Naive B cell (primary cell): ENCODE data around the gene TRMT13. TPM values are rescaled to one million over a fixed set of nuclear protein-coding genes. Genes with fewer than 3 reads are reported as not detected.
"Not testable (repeated sequence)": the region's sequence is repeated elsewhere in the genome, so short reads cannot be mapped to it uniquely, and the experiment has no call there.

Experiments
- ATAC-seq, 2 donors: fragments of 150-1000 bp; cut with Tn5 transposase; 2 replicates each; pipeline ENCODE4 v1.10.0; 2021; ENCODE audit warnings: low read depth in 2 of 2, mild to moderate bottlenecking in 2 of 2, moderate library complexity in 2 of 2
- DNase-seq: peaks from one replicate; pipeline ENCODE4 v3.0.0; 2022
- H3K27ac Mint-ChIP-seq, 6 donors: one replicate each; pipeline ENCODE4 v1.8.0; 2020 to 2022; ENCODE audit warnings: mild to moderate bottlenecking in 6 of 6, mixed read lengths in 6 of 6, moderate library complexity in 5 of 6, inconsistent platforms in 2 of 6
- H3K27me3 Mint-ChIP-seq, 3 donors: one replicate each; pipeline ENCODE4 v1.8.0; 2021 to 2022; ENCODE audit warnings: mixed read lengths in 3 of 3, mild to moderate bottlenecking in 1 of 3
- H3K36me3 Mint-ChIP-seq, 2 donors: one replicate each; pipeline ENCODE4 v1.8.0; 2020 to 2022; ENCODE audit warnings: mixed read lengths in 2 of 2, inconsistent platforms in 1 of 2, mild to moderate bottlenecking in 1 of 2
- H3K4me1 Mint-ChIP-seq, 3 donors: one replicate each; pipeline ENCODE4 v1.8.0; 2020 to 2022; ENCODE audit warnings: mixed read lengths in 3 of 3, inconsistent platforms in 1 of 3, mild to moderate bottlenecking in 1 of 3, moderate library complexity in 1 of 3
- H3K4me3 Mint-ChIP-seq, 8 donors: one replicate each; pipeline ENCODE4 v1.8.0; 2020 to 2022; ENCODE audit warnings: mild to moderate bottlenecking in 8 of 8, mixed read lengths in 8 of 8, moderate library complexity in 8 of 8, inconsistent platforms in 2 of 8
- H3K9me3 Mint-ChIP-seq, 7 donors: one replicate each; pipeline ENCODE4 v1.8.0; 2020 to 2022; ENCODE audit warnings: mixed read lengths in 7 of 7, mild to moderate bottlenecking in 5 of 7, inconsistent platforms in 2 of 7, moderate library complexity in 1 of 7
- polyA plus RNA-seq, 6 donors: library from polyadenylated mRNA; unstranded; fragments of 300-500 nt; fragmentation: Illumina TruSeq; gene quantifications; one replicate each; pipeline ENCODE4 v1.2.3, GENCODE V29; 2021; ENCODE audit warnings: low read depth in 6 of 6

The TRMT13 gene
- polyA plus RNA-seq, 6 donors from 2014 or later = 4.1 to 17.8 (median 13.4) TPM

DNA sequence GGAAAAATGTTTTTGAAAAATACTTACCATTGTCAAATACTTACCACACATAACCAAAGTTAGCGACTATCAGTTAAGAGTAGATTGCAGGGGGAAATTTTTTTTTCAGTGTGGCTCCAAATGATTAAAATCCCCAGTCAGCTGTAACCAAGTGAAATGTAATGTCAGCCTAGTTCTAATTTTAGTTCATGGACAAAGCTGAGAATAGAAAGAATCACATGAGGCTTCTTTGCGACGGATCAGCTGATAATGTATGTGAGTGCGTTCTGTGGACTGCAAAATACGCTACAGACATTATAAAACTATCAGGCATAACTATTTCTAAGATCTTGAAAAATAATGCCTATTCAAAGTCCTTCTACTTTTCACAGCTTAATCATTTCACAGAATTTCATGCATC, 45.1 kb downstream of the TRMT13 start, which contains the start of gene LRRC39:
Gene LRRC39 (minus strand): TSS at position 166 of the 400 bp plus-strand sequence. CDS start 9,740 bp downstream, outside the sequence.
- DNase-seq (no peak), ATAC-seq (no peak)
- Mint-ChIP-seq H3K9me3 (no peaks in the 10 kb centered on the region), H3K27ac (peak within 1 kb of the TSS in 2 of 6 donors; percentile 16 to 29), H3K36me3 (no peaks in the 10 kb centered on the region), H3K27me3 (no peaks in the 10 kb centered on the region), H3K4me3 (no peak within 1 kb of the TSS), H3K4me1 (no peaks in the 10 kb centered on the region)

- H3K9me3 Mint-ChIP-seq = no peaks in the 10 kb centered on the region
- no peak overlapping the region for H3K27ac Mint-ChIP-seq
- H3K4me1 Mint-ChIP-seq = peaks cover 7 to 17% (median 9%) of the 10 kb centered on the region in 3 donors
- no peaks in the 10 kb centered on the region for H3K27me3 Mint-ChIP-seq
- H3K4me3 Mint-ChIP-seq = peak overlapping the region in 1 of 8 donors; percentile 44
- no peaks in the 10 kb centered on the region for H3K36me3 Mint-ChIP-seq
- DNase-seq (no peak), ATAC-seq (no peak)
Measured at GRCh38 chr1:100183370-100183769, 50.4 kb downstream of the TRMT13 start.

DNA sequence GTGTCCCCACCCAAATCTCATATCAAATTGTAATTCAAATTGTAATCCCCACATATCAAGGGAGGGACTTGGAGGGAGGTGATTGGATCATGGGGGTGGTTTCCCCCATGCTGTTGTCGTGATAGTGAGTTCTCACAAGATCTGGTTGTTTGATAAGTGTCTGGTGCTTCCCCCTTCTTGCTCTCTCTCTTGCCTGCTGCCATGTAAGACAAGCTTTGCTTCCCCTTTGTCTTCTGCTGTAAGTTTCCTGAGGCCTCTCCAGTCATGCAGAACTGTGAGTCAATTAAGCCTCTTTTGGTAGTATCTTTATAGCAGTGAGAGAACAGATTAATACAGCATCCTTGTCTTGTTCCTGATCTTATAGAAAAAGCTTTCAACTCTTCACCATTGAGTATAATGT, 51.6 kb downstream of the TRMT13 start:
- Mint-ChIP-seq H3K27me3 (no peaks in the 10 kb centered on the region), H3K4me3 (no peak overlapping the region), H3K27ac (peak overlapping the region; percentile 44 to 93 (median 66)), H3K36me3 (no peaks in the 10 kb centered on the region), H3K9me3 (no peaks in the 10 kb centered on the region), H3K4me1 (peaks cover 7 to 17% (median 9%) of the 10 kb centered on the region in 3 donors)
- DNase-seq = peak; percentile 66
- peak; percentile 99 to 100 for ATAC-seq

GRCh38 chr1:100187912-100188311, 54.9 kb downstream of the TRMT13 start:
- ATAC-seq (no peak), DNase-seq (no peak)
- Mint-ChIP-seq H3K27ac (no peak overlapping the region), H3K36me3 (peaks cover 8 to 9% of the 10 kb centered on the region in 2 donors), H3K4me3 (no peak overlapping the region), H3K27me3 (no peaks in the 10 kb centered on the region), H3K9me3 (no peaks in the 10 kb centered on the region), H3K4me1 (peaks cover 7 to 17% (median 12%) of the 10 kb centered on the region in 3 donors)

GRCh38 chr1:100188617-100189016, 55.7 kb downstream of the TRMT13 start:
- H3K36me3 Mint-ChIP-seq = peaks cover 8 to 9% of the 10 kb centered on the region in 2 donors
- no peak overlapping the region for H3K4me3 Mint-ChIP-seq
- no peaks in the 10 kb centered on the region for H3K27me3 Mint-ChIP-seq
- DNase-seq (no peak), ATAC-seq (no peak)
- H3K4me1 Mint-ChIP-seq = peaks cover 7 to 17% (median 14%) of the 10 kb centered on the region in 3 donors
- no peaks in the 10 kb centered on the region for H3K9me3 Mint-ChIP-seq
- no peak overlapping the region for H3K27ac Mint-ChIP-seq

GRCh38 chr1:100198596-100198995, 65.6 kb downstream of the TRMT13 start:
- no peak overlapping the region for H3K27ac Mint-ChIP-seq
- DNase-seq (no peak), ATAC-seq (no peak)
- no peak overlapping the region for H3K4me3 Mint-ChIP-seq
- H3K27me3 Mint-ChIP-seq = no peaks in the 10 kb centered on the region
- no peaks in the 10 kb centered on the region for H3K4me1 Mint-ChIP-seq
- H3K36me3 Mint-ChIP-seq = peaks cover 57 to 62% of the 10 kb centered on the region in 2 donors
- peaks cover 0 to 9% (median 0%) of the 10 kb centered on the region in 7 donors for H3K9me3 Mint-ChIP-seq

DNA sequence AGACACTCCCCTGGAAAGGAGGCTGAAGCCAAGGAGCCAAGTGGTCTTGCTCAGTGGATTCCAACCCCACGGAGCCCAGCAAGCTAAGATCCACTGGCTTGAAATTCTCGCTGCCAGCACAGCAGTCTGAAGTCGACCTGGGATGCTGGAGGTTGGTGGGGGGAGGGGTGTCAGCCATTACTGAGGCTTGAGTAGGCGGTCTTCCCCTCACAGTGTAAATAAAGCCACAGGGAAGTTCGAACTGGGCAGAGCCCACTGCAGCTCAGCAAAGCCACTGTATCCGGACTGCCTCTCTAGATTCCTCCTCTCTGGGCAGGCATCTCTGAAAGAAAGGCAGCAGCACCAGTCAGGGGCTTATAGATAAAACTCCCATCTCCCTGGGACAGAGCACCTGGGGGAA, 67.1 kb downstream of the TRMT13 start:
- not testable (repeated sequence) for H3K4me3 Mint-ChIP-seq, H3K27me3 Mint-ChIP-seq, ATAC-seq, H3K4me1 Mint-ChIP-seq, H3K27ac Mint-ChIP-seq, DNase-seq
- H3K36me3 Mint-ChIP-seq = peaks cover 71 to 76% of the 10 kb centered on the region in 2 donors
- peaks cover under 1 to 12% (median 2%) of the 10 kb centered on the region in 7 donors for H3K9me3 Mint-ChIP-seq

Other genes starting within 250 kb of the TRMT13 start
- gene SLC35A3, start 163.2 kb upstream of the TRMT13 start, polyA plus RNA-seq = 10 to 100 TPM in 4 of 6 donors, 1 to 10 TPM in 2; 5.1 to 17.4 (median 12.0) TPM
- 1 to 10 TPM; 2.4 to 4.0 (median 3.0) TPM for gene SASS6, start 233 bp upstream of the TRMT13 start, polyA plus RNA-seq
- gene LRRC39, start 45.1 kb downstream of the TRMT13 start, polyA plus RNA-seq = under 1 TPM in 1 of 6 donors, not detected in 5; 0.69 TPM
- gene DBT, start 116.7 kb downstream of the TRMT13 start, polyA plus RNA-seq = 1 to 10 TPM; 2.1 to 7.2 (median 4.5) TPM
- gene RTCA, start 133.1 kb downstream of the TRMT13 start, polyA plus RNA-seq = 10 to 100 TPM; 11.1 to 21.8 (median 16.0) TPM
- gene CDC14A, start 219.3 kb downstream of the TRMT13 start, polyA plus RNA-seq = 10 to 100 TPM in 5 of 6 donors, 1 to 10 TPM in 1; 6.1 to 17.1 (median 14.4) TPM